Endothelial cell of umbilical vein (primary cell): ENCODE data around the gene VRTN. TPM values are rescaled to one million over a fixed set of nuclear protein-coding genes. Genes with fewer than 3 reads are reported as not detected.

ENCODE experiments used
- BruUV-seq: library from RNA; stranded (reverse); fragments of 400-500 nt; replicated peaks from 2 replicates; lab custom pipeline; 2021; lab: Mats Ljungman, UMichigan
- CTCF ChIA-PET: fragments of 300-600, 350-600 bp; sonication (Branson Sonifier 250); formaldehyde crosslinking; loops from one replicate; lab custom pipeline; 2021; ENCODE audit warnings: antibody characterized with exemption, inconsistent platforms; lab: Charles Lee
- POLR2A ChIA-PET: fragments of 300-600, 350-600 bp; sonication (Branson Sonifier 250); formaldehyde crosslinking; loops from one replicate; lab custom pipeline; 2021; ENCODE audit warnings: antibody characterized with exemption, inconsistent platforms; lab: Charles Lee
- DNase-seq: peaks from one replicate; pipeline ENCODE4 v3.0.0-alpha.2; 2011; ENCODE audit warnings: low read depth, low spot score
- FAIRE-seq: peaks from 2 replicates; lab custom pipeline; 2011; peaks lifted over from hg19 to GRCh38; lab: Jason Lieb, UNC
- H2AFZ ChIP-seq: 2 replicates; pipeline ENCODE4 v1.6.0; 2012; ENCODE audit warnings: low read depth, low read length, control low read depth, inconsistent platforms
- H3K27ac ChIP-seq: 2 replicates; pipeline ENCODE4 v1.5.1; 2011; ENCODE audit warnings: low read depth, mild to moderate bottlenecking, control low read depth, low read length, moderate library complexity; ENCODE audit not compliant: insufficient read depth
- H3K27me3 ChIP-seq, 2 experiments: 2 replicates each; pipeline versions ENCODE4 v1.6.0 to v1.6.1; 2011; ENCODE audit warnings: low read length in 2 of 2, mixed read lengths in 1 of 2; ENCODE audit not compliant: control insufficient read depth in 2 of 2, insufficient read depth in 2 of 2
- H3K36me3 ChIP-seq, 2 experiments: 2 replicates in 1 of 2; 3 replicates in 1 of 2; pipeline ENCODE4 v1.5.1; 2011; ENCODE audit warnings: low read length in 2 of 2, mild to moderate bottlenecking in 1 of 2, moderate library complexity in 1 of 2; ENCODE audit not compliant: control insufficient read depth in 2 of 2, insufficient read depth in 2 of 2; ENCODE audit errors: extremely low read depth in 1 of 2
- H3K4me1 ChIP-seq: 3 replicates; pipeline ENCODE4 v1.5.1; 2011; ENCODE audit warnings: mild to moderate bottlenecking, low read length; ENCODE audit not compliant: control insufficient read depth, insufficient read depth; ENCODE audit errors: extremely low read depth
- H3K4me2 ChIP-seq: 2 replicates; pipeline ENCODE4 v1.6.1; 2011; ENCODE audit warnings: low read length, control low read depth, mixed read lengths; ENCODE audit not compliant: insufficient read depth
- H3K4me3 ChIP-seq, 3 experiments: fragments of 200-600 bp in 1 of 3; sonication (generic), shearing (Covaris generic) in 1 of 3; replicated peaks in 1 of 3; 2 replicates each; pipeline ENCODE4 v1.5.1; 2011 to 2016; ENCODE audit warnings: control low read depth in 3 of 3, low read length in 3 of 3, mild to moderate bottlenecking in 2 of 3, inconsistent platforms in 1 of 3, low read depth in 1 of 3, moderate library complexity in 1 of 3; ENCODE audit not compliant: insufficient read depth in 1 of 3
- H3K79me2 ChIP-seq: 2 replicates; pipeline ENCODE4 v1.6.0; 2012; ENCODE audit warnings: low read length, inconsistent platforms; ENCODE audit not compliant: control insufficient read depth, insufficient read depth
- H3K9ac ChIP-seq: replicated peaks from 2 replicates; pipeline ENCODE3; 2011; ENCODE audit warnings: low read length, control low read depth; ENCODE audit not compliant: insufficient read depth; ENCODE audit errors: extremely low read depth
- H3K9me1 ChIP-seq: replicated peaks from 3 replicates; pipeline ENCODE4 v1.6.0; 2011; ENCODE audit warnings: mild to moderate bottlenecking, low read length; ENCODE audit not compliant: control insufficient read depth, insufficient read depth; ENCODE audit errors: extremely low read depth
- H3K9me3 ChIP-seq: replicated peaks from 2 replicates; pipeline ENCODE4 v1.5.1; 2012; ENCODE audit warnings: low read length, inconsistent platforms; ENCODE audit not compliant: control insufficient read depth, insufficient read depth
- H4K20me1 ChIP-seq: replicated peaks from 2 replicates; pipeline ENCODE3; 2011; ENCODE audit warnings: mild to moderate bottlenecking, low read length; ENCODE audit not compliant: control insufficient read depth, insufficient read depth; ENCODE audit errors: extremely low read depth
- CTCF ChIP-seq, 2 donors: IDR thresholded peaks; 1 replicate in 1 of 2; 2 replicates in 1 of 2; pipeline ENCODE4 v1.5.1; 2011; ENCODE audit warnings: low read length in 2 of 2, mild to moderate bottlenecking in 2 of 2, moderate library complexity in 2 of 2, control low read depth in 1 of 2, inconsistent platforms in 1 of 2, low read depth in 1 of 2; ENCODE audit not compliant: insufficient read depth in 1 of 2; ENCODE audit errors: extremely low read depth in 1 of 2
- EZH2 ChIP-seq: IDR thresholded peaks from 2 replicates; pipeline ENCODE4 v1.6.1; 2012; ENCODE audit warnings: borderline replicate concordance, low read depth, mild to moderate bottlenecking, moderate library complexity, low read length, inconsistent platforms; ENCODE audit not compliant: severe bottlenecking
- FOS ChIP-seq: IDR thresholded peaks from 2 replicates; pipeline ENCODE4 v1.6.1; 2011; ENCODE audit warnings: mild to moderate bottlenecking, low read length, moderate library complexity, borderline replicate concordance; ENCODE audit not compliant: insufficient read depth
- GATA2 ChIP-seq: IDR thresholded peaks from 2 replicates; pipeline ENCODE4 v1.7.0; 2011; ENCODE audit warnings: low read depth, mild to moderate bottlenecking, moderate library complexity, mixed read lengths, low read length; ENCODE audit not compliant: insufficient read length, insufficient read depth
- JUN ChIP-seq: IDR thresholded peaks from 2 replicates; pipeline ENCODE4 v1.6.1; 2011; ENCODE audit warnings: borderline replicate concordance, low read depth; ENCODE audit not compliant: insufficient read length, insufficient read depth
- MAX ChIP-seq: IDR thresholded peaks from 2 replicates; pipeline ENCODE4 v1.6.1; 2011; ENCODE audit not compliant: insufficient read depth, insufficient read length
- MYC ChIP-seq: IDR thresholded peaks from one replicate; pipeline ENCODE4 v1.6.1; 2011; ENCODE audit warnings: mild to moderate bottlenecking, low read depth, low read length
- POLR2A ChIP-seq: IDR thresholded peaks from 2 replicates; pipeline ENCODE4 v1.6.1; 2012; ENCODE audit warnings: low read depth, mild to moderate bottlenecking, control low read depth, low read length
- POLR2AphosphoS5 ChIP-seq: IDR thresholded peaks from 2 replicates; pipeline ENCODE4 v1.6.1; 2012; ENCODE audit warnings: low read depth, mild to moderate bottlenecking, control low read depth, low read length, moderate library complexity; ENCODE audit not compliant: insufficient read depth
- dilution Hi-C: fragments of 300-500 bp; cut with MboI; formaldehyde crosslinking; loops from one replicate; pipeline ENCODE4 v1.15.0; 2019; ENCODE audit warnings: low sequenced_read_pairs; ENCODE audit not compliant: extremely low pct_ligation_motif_present
- intact Hi-C: fragments of 100-400 bp; cut with micrococcal nuclease; formaldehyde crosslinking; loops from one replicate; pipeline ENCODE4 v1.10.0; 2022
- polyA plus RNA-seq, 4 experiments: library from polyadenylated mRNA; depleted of rRNA in 3 of 4; stranded (reverse) in 3 of 4; unstranded in 1 of 4; fragments of >200 nt; gene quantifications; 2 replicates each; pipeline versions ENCODE4 v1.2.1 to v1.2.3, GENCODE V29; 2011 to 2012; ENCODE audit warnings: missing spikeins in 1 of 4
- total RNA-seq: library from RNA; stranded (reverse); gene quantifications from 2 replicates; pipeline ENCODE4 v1.2.3, GENCODE V29; 2021

VRTN gene
- total and polyA plus RNA-seq, 2 donors (not counting 3 experiments of a cell fraction or from before 2014, with no cell fraction given) = 0.03 TPM; not detected in 1

GRCh38 chr14:74350211-74350927, 2.1 kb downstream of the VRTN start:
- Histone ChIP-seq H3K9me3 (no peaks in the 10 kb centered on the region), H3K9ac (no peak overlapping the region), H3K4me2 (no peak overlapping the region), H3K36me3 (no peaks in the 10 kb centered on the region), H3K9me1 (no peaks in the 10 kb centered on the region), H3K27ac (no peak overlapping the region), H3K4me3 (no peak overlapping the region), H2AFZ (no peak overlapping the region), H3K79me2 (no peaks in the 10 kb centered on the region), H4K20me1 (no peaks in the 10 kb centered on the region), H3K27me3 (peaks cover 38 to 40% of the 10 kb centered on the region in 2 experiments), H3K4me1 (no peaks in the 10 kb centered on the region)
- no TSS peak for BruUV-seq
- ChIA-PET CTCF (interaction anchor here (1.0 to 1.3 kb wide), 3 partner anchors 14 to 129 kb away, joined by 4 to 5 read pairs (median 4); no protein-coding TSS in a partner anchor), POLR2A (no interaction called here)
- no peak for DNase-seq
- TF ChIP-seq CTCF (IDR thresholded peaks at IDR 0.05; ENCODE audit: extremely low read depth in 1 of 2, insufficient read depth in 1 of 2, low read depth in 1 of 2, low read length in 2 of 2) (no peak), GATA2 (no peak), POLR2A (no peak), MAX (no peak), POLR2AphosphoS5 (no peak), EZH2 (no peak), MYC (no peak), FOS (no peak), JUN (no peak)
- intact Hi-C loops (no loop called here), dilution Hi-C loops (no loop called here)
- FAIRE-seq = no peak
